DND-41 (cell line): Measurements from ENCODE around the gene GJD3.

Source experiments
- EZH2 ChIP-seq: IDR thresholded peaks from 3 replicates; pipeline ENCODE4 v1.6.1; 2012; ENCODE audit warnings: borderline replicate concordance, low read depth, mild to moderate bottlenecking, moderate library complexity, low read length, inconsistent platforms; ENCODE audit not compliant: severe bottlenecking
- TF ChIP-seq, protein P1 (sequence below): IDR thresholded peaks from 2 replicates; pipeline ENCODE4 v1.5.1; 2012; ENCODE audit warnings: borderline replicate concordance, low read length, moderate library complexity, mild to moderate bottlenecking; ENCODE audit not compliant: poor library complexity, severe bottlenecking; ENCODE audit errors: extremely low read depth

DNA sequence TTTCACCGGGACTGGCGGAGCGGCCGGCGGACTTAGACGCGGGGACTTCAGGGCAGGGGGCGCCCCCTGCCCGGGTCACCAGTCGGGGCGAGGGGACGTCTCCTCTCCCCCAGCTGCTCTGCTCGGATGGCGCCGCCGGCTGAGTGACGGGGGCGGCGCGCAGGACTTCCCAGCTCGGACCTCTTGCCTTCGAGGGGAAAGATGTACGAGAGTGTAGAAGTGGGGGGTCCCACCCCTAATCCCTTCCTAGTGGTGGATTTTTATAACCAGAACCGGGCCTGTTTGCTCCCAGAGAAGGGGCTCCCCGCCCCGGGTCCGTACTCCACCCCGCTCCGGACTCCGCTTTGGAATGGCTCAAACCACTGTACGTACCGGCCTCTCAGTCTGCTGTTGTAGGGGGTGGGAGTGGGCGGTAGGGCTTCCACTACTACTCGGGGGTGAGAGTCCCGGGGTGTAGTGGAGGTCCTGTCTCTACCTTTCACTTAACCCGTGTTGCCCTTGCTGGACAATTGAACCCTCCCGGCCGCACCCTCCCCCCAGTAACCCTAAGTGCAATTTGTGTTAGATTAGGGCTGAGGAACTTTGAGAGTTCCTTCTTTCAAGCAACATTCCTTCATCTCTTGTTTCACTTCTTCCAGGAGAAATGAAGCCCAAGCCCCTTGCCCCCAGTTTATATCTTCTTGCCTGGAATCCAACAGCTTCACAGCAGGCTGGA lies 21.9 kb downstream of the GJD3 start:
- TF ChIP-seq, protein P1, sequence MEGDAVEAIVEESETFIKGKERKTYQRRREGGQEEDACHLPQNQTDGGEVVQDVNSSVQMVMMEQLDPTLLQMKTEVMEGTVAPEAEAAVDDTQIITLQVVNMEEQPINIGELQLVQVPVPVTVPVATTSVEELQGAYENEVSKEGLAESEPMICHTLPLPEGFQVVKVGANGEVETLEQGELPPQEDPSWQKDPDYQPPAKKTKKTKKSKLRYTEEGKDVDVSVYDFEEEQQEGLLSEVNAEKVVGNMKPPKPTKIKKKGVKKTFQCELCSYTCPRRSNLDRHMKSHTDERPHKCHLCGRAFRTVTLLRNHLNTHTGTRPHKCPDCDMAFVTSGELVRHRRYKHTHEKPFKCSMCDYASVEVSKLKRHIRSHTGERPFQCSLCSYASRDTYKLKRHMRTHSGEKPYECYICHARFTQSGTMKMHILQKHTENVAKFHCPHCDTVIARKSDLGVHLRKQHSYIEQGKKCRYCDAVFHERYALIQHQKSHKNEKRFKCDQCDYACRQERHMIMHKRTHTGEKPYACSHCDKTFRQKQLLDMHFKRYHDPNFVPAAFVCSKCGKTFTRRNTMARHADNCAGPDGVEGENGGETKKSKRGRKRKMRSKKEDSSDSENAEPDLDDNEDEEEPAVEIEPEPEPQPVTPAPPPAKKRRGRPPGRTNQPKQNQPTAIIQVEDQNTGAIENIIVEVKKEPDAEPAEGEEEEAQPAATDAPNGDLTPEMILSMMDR = no peak
- no peak for TF ChIP-seq EZH2
